Measurements from ENCODE around the gene HIPK4.
"Not testable (repeated sequence)": the region's sequence is repeated elsewhere in the genome, so short reads cannot be mapped to it uniquely, and the experiment has no call there.

Gene HIPK4

GRCh38 chr19:40336601-40336900 lies 53.4 kb downstream of the HIPK4 start:
- no peak for DNase-seq (ENCODE audit: low read depth)

GRCh38 chr19:40335855-40336600 lies 54.0 kb downstream of the HIPK4 start:
- no peak for DNase-seq (ENCODE audit: low read depth)

- no peak for DNase-seq (ENCODE audit: low read depth)
Observed at GRCh38 chr19:40335101-40335500, 54.9 kb downstream of the HIPK4 start.

- DNase-seq (ENCODE audit: low read depth), result not testable (repeated sequence)
Observed at GRCh38 chr19:40333083-40333482, 56.9 kb downstream of the HIPK4 start.

GRCh38 chr19:40332669-40333068 lies 57.3 kb downstream of the HIPK4 start:
- no peak for DNase-seq (ENCODE audit: low read depth)

- DNase-seq (ENCODE audit: low read depth), result no peak
Observed at GRCh38 chr19:40331052-40331451, 58.9 kb downstream of the HIPK4 start.
